K562 (cell line): ENCODE data around the gene MAN1B1. TPM values are rescaled to one million over a fixed set of nuclear protein-coding genes. Genes with fewer than 3 reads are reported as not detected.

Experiments used
- CBX1 ChIP-seq: sonication (generic); IDR thresholded peaks from 2 replicates; pipeline ENCODE4 v1.6.1; 2016; ENCODE audit warnings: antibody characterized with exemption, low read depth, mild to moderate bottlenecking
- CHD7 ChIP-seq: fragments of 200-600 bp; sonication (generic); IDR thresholded peaks from one replicate; pipeline ENCODE4 v1.6.1; 2012; ENCODE audit warnings: mild to moderate bottlenecking, low read depth, low read length, inconsistent platforms
- ELF1 ChIP-seq: fragments of 200-800 bp; sonication (Bioruptor generic); IDR thresholded peaks from 2 replicates; pipeline ENCODE4 v1.6.1; 2016; ENCODE audit warnings: missing genetic modification characterization, missing compliant biosample characterization
- FOS ChIP-seq: IDR thresholded peaks from 3 replicates; pipeline ENCODE4 v1.6.1; 2011; ENCODE audit not compliant: insufficient read length; ENCODE audit errors: extremely low read depth
- GABPA ChIP-seq: fragments of 200-800 bp; sonication (Bioruptor generic); conservative IDR thresholded peaks from 2 replicates; pipeline ENCODE4 v1.6.1; 2016; ENCODE audit warnings: low read depth, missing genetic modification characterization, missing compliant biosample characterization
- HDAC8 ChIP-seq: fragments of 450-650 bp; IDR thresholded peaks from 2 replicates; pipeline ENCODE4 v1.6.1; 2016; ENCODE audit warnings: mild to moderate bottlenecking, missing genetic modification characterization, moderate library complexity, missing compliant biosample characterization
- NFIC ChIP-seq: fragments of 450-650 bp; IDR thresholded peaks from 2 replicates; pipeline ENCODE4 v1.6.1; 2017; ENCODE audit warnings: mild to moderate bottlenecking, inconsistent platforms
- ZFX ChIP-seq: sonication (generic); formaldehyde crosslinking; IDR thresholded peaks from 2 replicates; pipeline ENCODE4 v1.8.0; 2022; ENCODE audit warnings: mild to moderate bottlenecking, missing genetic modification reagents, moderate library complexity
- ZNF512 ChIP-seq: IDR thresholded peaks from 2 replicates; pipeline ENCODE4 v1.6.1; 2016; ENCODE audit warnings: missing genetic modification characterization, missing compliant biosample characterization
- polyA plus RNA-seq, 8 experiments: library from polyadenylated mRNA; depleted of rRNA in 4 of 8; stranded (reverse) in 5 of 8; unstranded in 3 of 8; fragments of >200 nt; fragmentation: Nextera tagmentation in 2 of 8; fragmentation: Illumina TruSeq in 1 of 8; extraction: Ambion mirVana in 2 of 8; extraction: Trizol in 1 of 8; gene quantifications; 2 replicates each; pipeline versions ENCODE4 v1.2.1 to v1.2.3, GENCODE V29; 2011 to 2014; ENCODE audit warnings: inconsistent platforms in 1 of 8, missing spikeins in 1 of 8
- total RNA-seq, 7 experiments: library from RNA; depleted of rRNA in 6 of 7; stranded (reverse); fragments of >200 nt in 6 of 7; fragmentation: Illumina TruSeq in 2 of 7; extraction: Trizol in 2 of 7; gene quantifications; 2 replicates each; pipeline versions ENCODE4 v1.2.1 to v1.2.3, GENCODE V29; 2011 to 2021; ENCODE audit warnings: low replicate concordance in 1 of 7
- TF ChIP-seq, protein P1 (sequence below): IDR thresholded peaks from 2 replicates; pipeline ENCODE4 v1.6.1; 2011; ENCODE audit not compliant: insufficient read length; ENCODE audit errors: extremely low read depth

MAN1B1 gene
- total and polyA plus RNA-seq, 9 of the 15 experiments (the other 6 are each of a cell fraction or from before 2014, with no cell fraction given): 0.55 to 36.6 (median 27.3) TPM

- no peak for TF ChIP-seq CHD7
- TF ChIP-seq, protein P1, sequence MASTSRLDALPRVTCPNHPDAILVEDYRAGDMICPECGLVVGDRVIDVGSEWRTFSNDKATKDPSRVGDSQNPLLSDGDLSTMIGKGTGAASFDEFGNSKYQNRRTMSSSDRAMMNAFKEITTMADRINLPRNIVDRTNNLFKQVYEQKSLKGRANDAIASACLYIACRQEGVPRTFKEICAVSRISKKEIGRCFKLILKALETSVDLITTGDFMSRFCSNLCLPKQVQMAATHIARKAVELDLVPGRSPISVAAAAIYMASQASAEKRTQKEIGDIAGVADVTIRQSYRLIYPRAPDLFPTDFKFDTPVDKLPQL: no peak
- TF ChIP-seq NFIC: no peak
- peak; percentile 44 for TF ChIP-seq GABPA (tag)
- no peak for TF ChIP-seq FOS
- no peak for TF ChIP-seq ZNF512
- TF ChIP-seq ELF1 (tag): peak; percentile 43; the same call in 1 of the 2 replicates
- TF ChIP-seq HDAC8 (tag): no peak
- TF ChIP-seq ZFX (CRISPR knock-in tag): no peak
- TF ChIP-seq CBX1: no peak
Observed at GRCh38 chr9:137041124-137041523, 45.7 kb upstream of the MAN1B1 start (continued).
